ENCODE data around the gene UMODL1.

- TF ChIP-seq CTCF (IDR thresholded peaks at IDR 0.05; ENCODE audit: low read length) (no peak), EZH2 (optimal IDR thresholded peaks at IDR 0.05; ENCODE audit: low read depth, low read length) (no peak)
Measured at GRCh38 chr21:42089093-42089631, 18.0 kb downstream of the UMODL1 start.

All from MM.1S (cell line).